ENCODE data around the gene BACH2. TPM values are rescaled to one million over a fixed set of nuclear protein-coding genes. Genes with fewer than 3 reads are reported as not detected.

BACH2 gene
- total and polyA plus RNA-seq, 9 of the 15 experiments (the other 6 are each of a cell fraction or from before 2014, with no cell fraction given), result 0.06 to 3.1 (median 0.59) TPM

- TF ChIP-seq, protein P1, sequence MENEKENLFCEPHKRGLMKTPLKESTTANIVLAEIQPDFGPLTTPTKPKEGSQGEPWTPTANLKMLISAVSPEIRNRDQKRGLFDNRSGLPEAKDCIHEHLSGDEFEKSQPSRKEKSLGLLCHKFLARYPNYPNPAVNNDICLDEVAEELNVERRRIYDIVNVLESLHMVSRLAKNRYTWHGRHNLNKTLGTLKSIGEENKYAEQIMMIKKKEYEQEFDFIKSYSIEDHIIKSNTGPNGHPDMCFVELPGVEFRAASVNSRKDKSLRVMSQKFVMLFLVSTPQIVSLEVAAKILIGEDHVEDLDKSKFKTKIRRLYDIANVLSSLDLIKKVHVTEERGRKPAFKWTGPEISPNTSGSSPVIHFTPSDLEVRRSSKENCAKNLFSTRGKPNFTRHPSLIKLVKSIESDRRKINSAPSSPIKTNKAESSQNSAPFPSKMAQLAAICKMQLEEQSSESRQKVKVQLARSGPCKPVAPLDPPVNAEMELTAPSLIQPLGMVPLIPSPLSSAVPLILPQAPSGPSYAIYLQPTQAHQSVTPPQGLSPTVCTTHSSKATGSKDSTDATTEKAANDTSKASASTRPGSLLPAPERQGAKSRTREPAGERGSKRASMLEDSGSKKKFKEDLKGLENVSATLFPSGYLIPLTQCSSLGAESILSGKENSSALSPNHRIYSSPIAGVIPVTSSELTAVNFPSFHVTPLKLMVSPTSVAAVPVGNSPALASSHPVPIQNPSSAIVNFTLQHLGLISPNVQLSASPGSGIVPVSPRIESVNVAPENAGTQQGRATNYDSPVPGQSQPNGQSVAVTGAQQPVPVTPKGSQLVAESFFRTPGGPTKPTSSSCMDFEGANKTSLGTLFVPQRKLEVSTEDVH (IDR thresholded peaks at IDR 0.05; ENCODE audit: low read depth, partially characterized antibody), result no peak
- TF ChIP-seq ZNF551 (CRISPR knock-in tag; IDR thresholded peaks at IDR 0.05) (no peak), FOSL1 (tag; conservative IDR thresholded peaks at IDR 0.05) (no peak), TRIM28 (IDR thresholded peaks at IDR 0.05) (no peak), MNT (conservative IDR thresholded peaks at IDR 0.05) (no peak)
- TF ChIP-seq, protein P2, sequence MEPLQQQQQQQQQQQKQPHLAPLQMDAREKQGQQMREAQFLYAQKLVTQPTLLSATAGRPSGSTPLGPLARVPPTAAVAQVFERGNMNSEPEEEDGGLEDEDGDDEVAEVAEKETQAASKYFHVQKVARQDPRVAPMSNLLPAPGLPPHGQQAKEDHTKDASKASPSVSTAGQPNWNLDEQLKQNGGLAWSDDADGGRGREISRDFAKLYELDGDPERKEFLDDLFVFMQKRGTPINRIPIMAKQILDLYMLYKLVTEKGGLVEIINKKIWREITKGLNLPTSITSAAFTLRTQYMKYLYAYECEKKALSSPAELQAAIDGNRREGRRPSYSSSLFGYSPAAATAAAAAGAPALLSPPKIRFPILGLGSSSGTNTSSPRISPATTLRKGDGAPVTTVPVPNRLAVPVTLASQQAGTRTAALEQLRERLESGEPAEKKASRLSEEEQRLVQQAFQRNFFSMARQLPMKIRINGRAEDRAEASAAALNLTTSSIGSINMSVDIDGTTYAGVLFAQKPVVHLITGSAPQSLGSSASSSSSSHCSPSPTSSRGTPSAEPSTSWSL (CRISPR knock-in tag; IDR thresholded peaks at IDR 0.05; ENCODE audit: borderline replicate concordance), result no peak
- TF ChIP-seq, protein P3, sequence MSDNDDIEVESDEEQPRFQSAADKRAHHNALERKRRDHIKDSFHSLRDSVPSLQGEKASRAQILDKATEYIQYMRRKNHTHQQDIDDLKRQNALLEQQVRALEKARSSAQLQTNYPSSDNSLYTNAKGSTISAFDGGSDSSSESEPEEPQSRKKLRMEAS (CRISPR knock-in tag; IDR thresholded peaks at IDR 0.05), result no peak
Measured at GRCh38 chr6:90039911-90040310, 256.7 kb downstream of the BACH2 start (continued).

All from K562 (cell line).